Neuronal stem cell (in vitro differentiated cells): ENCODE results near the gene ATP5MG.

Experiments used
- DNase-seq: peaks from one replicate; pipeline ENCODE4 v3.0.0-alpha.2; 2013; ENCODE audit warnings: low spot score
- H2AFZ ChIP-seq: one replicate; pipeline ENCODE4 v1.6.1; 2013; ENCODE audit warnings: mild to moderate bottlenecking, low read length, inconsistent platforms
- H2AK5ac ChIP-seq: 2 replicates; pipeline ENCODE4 v1.6.1; 2013; ENCODE audit warnings: low read depth, mild to moderate bottlenecking, inconsistent platforms, low read length, moderate library complexity, mixed read lengths
- H2BK120ac ChIP-seq: 2 replicates; pipeline ENCODE4 v1.6.1; 2013; ENCODE audit warnings: low read depth, mild to moderate bottlenecking, inconsistent platforms, low read length, moderate library complexity, mixed read lengths
- H2BK12ac ChIP-seq: one replicate; pipeline ENCODE4 v1.6.1; 2013; ENCODE audit warnings: low read length, inconsistent platforms
- H2BK15ac ChIP-seq: 2 replicates; pipeline ENCODE4 v1.6.1; 2013; ENCODE audit warnings: mild to moderate bottlenecking, low read length, inconsistent platforms, mixed read lengths
- H2BK5ac ChIP-seq: one replicate; pipeline ENCODE4 v1.6.1; 2013; ENCODE audit warnings: inconsistent platforms, mild to moderate bottlenecking, low read length, moderate library complexity
- H3K14ac ChIP-seq: one replicate; pipeline ENCODE4 v1.6.1; 2013; ENCODE audit warnings: low read length, inconsistent platforms
- H3K18ac ChIP-seq: 2 replicates; pipeline ENCODE4 v1.6.1; 2013; ENCODE audit warnings: low read length, inconsistent platforms
- H3K23ac ChIP-seq: 2 replicates; pipeline ENCODE4 v1.6.1; 2013; ENCODE audit warnings: low read depth, mild to moderate bottlenecking, mixed read lengths, low read length, inconsistent platforms; ENCODE audit not compliant: poor library complexity
- H3K27ac ChIP-seq: replicated peaks from 3 replicates; pipeline ENCODE4 v1.5.1; 2013; ENCODE audit warnings: low read length, inconsistent platforms
- H3K27me3 ChIP-seq, 3 experiments: 2 replicates each; pipeline ENCODE4 v1.6.1; 2013; ENCODE audit warnings: low read length in 3 of 3, mild to moderate bottlenecking in 2 of 3, inconsistent platforms in 1 of 3, low read depth in 1 of 3, mixed read lengths in 1 of 3, moderate library complexity in 1 of 3; ENCODE audit not compliant: control insufficient read depth in 3 of 3, insufficient read depth in 3 of 3
- H3K36me3 ChIP-seq, 2 donors: replicated peaks in 1 of 2; 2 replicates each; pipeline ENCODE4 v1.6.1; 2013; ENCODE audit warnings: low read length in 2 of 2; ENCODE audit not compliant: control insufficient read depth in 2 of 2, insufficient read depth in 2 of 2
- H3K4ac ChIP-seq: 2 replicates; pipeline ENCODE4 v1.6.1; 2013; ENCODE audit warnings: inconsistent platforms, mild to moderate bottlenecking, low read length, moderate library complexity
- H3K4me1 ChIP-seq, 2 donors: 1 replicate in 1 of 2; 2 replicates in 1 of 2; pipeline ENCODE4 v1.6.1; 2013; ENCODE audit warnings: low read length in 2 of 2, low read depth in 1 of 2; ENCODE audit not compliant: control insufficient read depth in 2 of 2, insufficient read depth in 1 of 2
- H3K4me2 ChIP-seq: one replicate; pipeline ENCODE4 v1.6.1; 2013; ENCODE audit warnings: mild to moderate bottlenecking, low read length, inconsistent platforms; ENCODE audit not compliant: insufficient read depth, poor library complexity, severe bottlenecking
- H3K4me3 ChIP-seq, 2 donors: 2 replicates each; pipeline ENCODE4 v1.5.1; 2013; ENCODE audit warnings: low read length in 2 of 2, mild to moderate bottlenecking in 2 of 2, inconsistent platforms in 1 of 2, moderate library complexity in 1 of 2
- H3K79me1 ChIP-seq: one replicate; pipeline ENCODE4 v1.6.1; 2013; ENCODE audit warnings: low read depth, mild to moderate bottlenecking, inconsistent platforms, low read length, moderate library complexity
- H3K9ac ChIP-seq: one replicate; pipeline ENCODE4 v1.6.1; 2013; ENCODE audit warnings: mild to moderate bottlenecking, low read depth, low read length, inconsistent platforms; ENCODE audit not compliant: poor library complexity
- H3K9me3 ChIP-seq, 2 donors: replicated peaks in 1 of 2; 2 replicates each; pipeline versions ENCODE3 to v1.6.1; 2013; ENCODE audit warnings: low read length in 2 of 2, mild to moderate bottlenecking in 2 of 2, inconsistent platforms in 1 of 2, low read depth in 1 of 2, mixed read lengths in 1 of 2, moderate library complexity in 1 of 2; ENCODE audit not compliant: control insufficient read depth in 2 of 2, insufficient read depth in 1 of 2
- H4K8ac ChIP-seq: one replicate; pipeline ENCODE4 v1.6.1; 2013; ENCODE audit warnings: low read depth, mild to moderate bottlenecking, inconsistent platforms, low read length, moderate library complexity
- H4K91ac ChIP-seq: one replicate; pipeline ENCODE4 v1.6.1; 2013; ENCODE audit warnings: low read length, low read depth, mild to moderate bottlenecking, inconsistent platforms; ENCODE audit not compliant: poor library complexity
- WGBS, 2 donors: extraction: QIAGEN DNeasy Blood & Tissue Kit; methylation state at CpG; one replicate each; pipeline ENCODE4 v1.1.7; 2013; ENCODE audit warnings: missing lambda C conversion rate in 2 of 2, mixed read lengths in 1 of 2; ENCODE audit not compliant: insufficient read length in 2 of 2, insufficient replicate concordance in 1 of 2; ENCODE audit errors: extremely low coverage in 2 of 2; 5-methylcytosine and 5-hydroxymethylcytosine counted together

ATP5MG gene

GRCh38 chr11:118417801-118418200 is 16.4 kb downstream of the ATP5MG start:
- peaks cover 0 to 2% of the 10 kb centered on the region in 2 donors for H3K4me1 ChIP-seq
- no peak overlapping the region for H3K23ac ChIP-seq
- H3K9me3 ChIP-seq = no peaks in the 10 kb centered on the region
- no peak overlapping the region for H3K27ac ChIP-seq
- H3K18ac ChIP-seq = no peak overlapping the region
- no peak overlapping the region for H2BK120ac ChIP-seq
- no peak overlapping the region for H2AFZ ChIP-seq
- H3K4me2 ChIP-seq = no peak overlapping the region
- H3K27me3 ChIP-seq = no peaks in the 10 kb centered on the region
- no peak overlapping the region for H2BK12ac ChIP-seq
- H3K4ac ChIP-seq = no peak overlapping the region
- H4K8ac ChIP-seq = no peak overlapping the region
- H3K14ac ChIP-seq = no peak overlapping the region
- H3K79me1 ChIP-seq = no peaks in the 10 kb centered on the region
- DNase-seq = no peak
- no peak overlapping the region for H4K91ac ChIP-seq
- no peak overlapping the region for H2BK15ac ChIP-seq
- H2AK5ac ChIP-seq = no peak overlapping the region
- no peak overlapping the region for H3K4me3 ChIP-seq
- H2BK5ac ChIP-seq = no peak overlapping the region
- no peak overlapping the region for H3K9ac ChIP-seq
- WGBS, 2 donors = no CpG with 5 or more reads among the region's 4 CpGs
- peaks cover 0 to 14% of the 10 kb centered on the region in 2 donors for H3K36me3 ChIP-seq

GRCh38 chr11:118418766-118419165 is 17.4 kb downstream of the ATP5MG start:
- no peak for DNase-seq
- no peaks in the 10 kb centered on the region for H3K27me3 ChIP-seq
- H2BK120ac ChIP-seq = no peak overlapping the region
- H2AFZ ChIP-seq = no peak overlapping the region
- H3K36me3 ChIP-seq = peaks cover 0 to 8% of the 10 kb centered on the region in 2 donors
- H2AK5ac ChIP-seq = no peak overlapping the region
- H2BK5ac ChIP-seq = no peak overlapping the region
- no peak overlapping the region for H3K27ac ChIP-seq
- no peak overlapping the region for H3K14ac ChIP-seq
- peaks cover 0 to 2% of the 10 kb centered on the region in 2 donors for H3K4me1 ChIP-seq
- no peaks in the 10 kb centered on the region for H3K9me3 ChIP-seq
- WGBS, 2 donors = no CpG with 5 or more reads among the region's 5 CpGs
- H3K4ac ChIP-seq = no peak overlapping the region
- no peak overlapping the region for H3K18ac ChIP-seq
- no peak overlapping the region for H4K8ac ChIP-seq
- H3K23ac ChIP-seq = no peak overlapping the region
- no peak overlapping the region for H3K4me3 ChIP-seq
- no peak overlapping the region for H4K91ac ChIP-seq
- no peak overlapping the region for H2BK12ac ChIP-seq
- H3K4me2 ChIP-seq = no peak overlapping the region
- H3K79me1 ChIP-seq = no peaks in the 10 kb centered on the region
- H2BK15ac ChIP-seq = no peak overlapping the region
- H3K9ac ChIP-seq = no peak overlapping the region

- H3K27ac ChIP-seq = no peak overlapping the region
- H2BK120ac ChIP-seq = no peak overlapping the region
- H3K36me3 ChIP-seq = no peaks in the 10 kb centered on the region
- H4K8ac ChIP-seq = no peak overlapping the region
- H2BK12ac ChIP-seq = no peak overlapping the region
- H3K23ac ChIP-seq = no peak overlapping the region
- no peaks in the 10 kb centered on the region for H3K27me3 ChIP-seq
- no peaks in the 10 kb centered on the region for H3K79me1 ChIP-seq
- H3K4me2 ChIP-seq = no peak overlapping the region
- no peak overlapping the region for H2AK5ac ChIP-seq
- H2AFZ ChIP-seq = no peak overlapping the region
- H3K9ac ChIP-seq = no peak overlapping the region
- H2BK15ac ChIP-seq = no peak overlapping the region
- H4K91ac ChIP-seq = no peak overlapping the region
- H3K4me3 ChIP-seq = no peak overlapping the region
- peaks cover 0 to 1% of the 10 kb centered on the region in 2 donors for H3K4me1 ChIP-seq
- H3K18ac ChIP-seq = no peak overlapping the region
- no peak overlapping the region for H2BK5ac ChIP-seq
- no peak overlapping the region for H3K14ac ChIP-seq
- no peaks in the 10 kb centered on the region for H3K9me3 ChIP-seq
- whole genome bisulfite sequencing, 2 donors = no CpG with 5 or more reads among the region's 1 CpG
- DNase-seq = no peak
- no peak overlapping the region for H3K4ac ChIP-seq
These were observed 26.3 kb downstream of the ATP5MG start for GRCh38 chr11:118427707-118428106.

GRCh38 chr11:118430956-118431355 is 29.6 kb downstream of the ATP5MG start:
- no peak overlapping the region for H2AFZ ChIP-seq
- no peak overlapping the region for H2AK5ac ChIP-seq
- no peaks in the 10 kb centered on the region for H3K79me1 ChIP-seq
- H2BK120ac ChIP-seq = no peak overlapping the region
- H3K23ac ChIP-seq = no peak overlapping the region
- H3K18ac ChIP-seq = no peak overlapping the region
- H3K27me3 ChIP-seq = no peaks in the 10 kb centered on the region
- no CpG with 5 or more reads among the region's 2 CpGs for WGBS, 2 donors
- H2BK5ac ChIP-seq = no peak overlapping the region
- no peak for DNase-seq
- no peak overlapping the region for H3K9ac ChIP-seq
- H4K91ac ChIP-seq = no peak overlapping the region
- H3K36me3 ChIP-seq = no peaks in the 10 kb centered on the region
- no peak overlapping the region for H2BK12ac ChIP-seq
- H3K4me1 ChIP-seq = peaks cover 2 to 6% of the 10 kb centered on the region in 2 donors
- no peak overlapping the region for H3K4me2 ChIP-seq
- no peak overlapping the region for H2BK15ac ChIP-seq
- H3K27ac ChIP-seq = no peak overlapping the region
- H3K4me3 ChIP-seq = no peak overlapping the region
- H4K8ac ChIP-seq = no peak overlapping the region
- H3K9me3 ChIP-seq = no peaks in the 10 kb centered on the region
- H3K14ac ChIP-seq = no peak overlapping the region
- no peak overlapping the region for H3K4ac ChIP-seq
